Fibroblast of villous mesenchyme (primary cell): ENCODE measurements around the gene COL4A1. TPM values are rescaled to one million over a fixed set of nuclear protein-coding genes. Genes with fewer than 3 reads are reported as not detected.
A peak's percentile ranks its signal among the peaks of the same experiment; 100 is the strongest.

ENCODE experiments used
- DNase-seq: peaks from one replicate; pipeline ENCODE4 v3.0.0-alpha.2; 2010; ENCODE audit warnings: low read depth
- H3K4me3 ChIP-seq: 2 replicates; pipeline ENCODE4 v1.5.1; 2011; ENCODE audit warnings: low read depth, mild to moderate bottlenecking, low read length
- CTCF ChIP-seq: IDR thresholded peaks from 2 replicates; pipeline ENCODE4 v1.5.1; 2012; ENCODE audit warnings: low read depth, mild to moderate bottlenecking, low read length; ENCODE audit not compliant: insufficient read depth
- total RNA-seq: library from RNA; depleted of rRNA; stranded (reverse); fragments of >200 nt; gene quantifications from 2 replicates; pipeline ENCODE4 v1.2.3, GENCODE V29; 2012

COL4A1 gene
- total RNA-seq, 1 donor, result 1,391 TPM

GRCh38 chr13:110304256-110304655 is 2.7 kb downstream of the COL4A1 start:
- peak overlapping the region; percentile 88 for H3K4me3 ChIP-seq
- peak; percentile 83 for DNase-seq
- TF ChIP-seq CTCF, result no peak

GRCh38 chr13:110303644-110304043 is 3.3 kb downstream of the COL4A1 start:
- H3K4me3 ChIP-seq, result peak overlapping the region; percentile 88

GRCh38 chr13:110302997-110303396 is 4.0 kb downstream of the COL4A1 start:
- DNase-seq, result no peak
- TF ChIP-seq CTCF, result no peak
- peak overlapping the region; percentile 88 for H3K4me3 ChIP-seq

More at GRCh38 chr13:110303644-110304043, 3.3 kb downstream of the COL4A1 start:
- no peak for TF ChIP-seq CTCF
- DNase-seq, result no peak

- H3K4me3 ChIP-seq, result peak overlapping the region; percentile 31
- DNase-seq, result peak; percentile 89
- TF ChIP-seq CTCF, result no peak
Observed at GRCh38 chr13:110301606-110302553, 5.1 kb downstream of the COL4A1 start.

GRCh38 chr13:110301083-110301482 is 5.9 kb downstream of the COL4A1 start:
- DNase-seq, result no peak
- no peak for TF ChIP-seq CTCF
- H3K4me3 ChIP-seq, result peak overlapping the region; percentile 3

- peak; percentile 63 for DNase-seq
- TF ChIP-seq CTCF, result no peak
- H3K4me3 ChIP-seq, result no peak overlapping the region
Observed at GRCh38 chr13:110300090-110300815, 6.7 kb downstream of the COL4A1 start.
